HFF-Myc (cell line): ENCODE measurements around the gene SH2D5.

Source experiments
- DNase-seq: peaks from one replicate; pipeline ENCODE4 v3.0.0-alpha.2; 2011; ENCODE audit warnings: low read depth; ENCODE audit errors: extremely low read depth
- H3K4me3 ChIP-seq: replicated peaks from 2 replicates; pipeline ENCODE4 v1.5.1; 2011; ENCODE audit warnings: low read depth, mild to moderate bottlenecking, control low read depth, low read length
- CTCF ChIP-seq: IDR thresholded peaks from 2 replicates; pipeline ENCODE4 v1.5.1; 2012; ENCODE audit warnings: mild to moderate bottlenecking, low read depth, low read length, control low read depth; ENCODE audit errors: missing control alignments

The SH2D5 gene

GRCh38 chr1:20685099-20685662 lies 47.3 kb downstream of the SH2D5 start:
- TF ChIP-seq CTCF, result no peak
- no peak overlapping the region for H3K4me3 ChIP-seq
- DNase-seq, result no peak

GRCh38 chr1:20684651-20685050 lies 47.9 kb downstream of the SH2D5 start:
- no peak overlapping the region for H3K4me3 ChIP-seq
- no peak for TF ChIP-seq CTCF
- no peak for DNase-seq

GRCh38 chr1:20684050-20684620 lies 48.4 kb downstream of the SH2D5 start:
- no peak for DNase-seq
- no peak for TF ChIP-seq CTCF
- no peak overlapping the region for H3K4me3 ChIP-seq

GRCh38 chr1:20683614-20684013 lies 48.9 kb downstream of the SH2D5 start:
- no peak overlapping the region for H3K4me3 ChIP-seq
- no peak for DNase-seq
- no peak for TF ChIP-seq CTCF

- DNase-seq, result no peak
- TF ChIP-seq CTCF, result no peak
- no peak overlapping the region for H3K4me3 ChIP-seq
These were observed 49.8 kb downstream of the SH2D5 start for GRCh38 chr1:20682571-20683236.

GRCh38 chr1:20681999-20682398 lies 50.5 kb downstream of the SH2D5 start:
- TF ChIP-seq CTCF, result no peak
- no peak for DNase-seq
- H3K4me3 ChIP-seq, result no peak overlapping the region
